Raji (cell line): ENCODE measurements around the gene SLC28A1.

Source experiments
- POLR2A ChIP-seq: IDR thresholded peaks from 2 replicates; pipeline ENCODE4 v1.6.1; 2011; ENCODE audit warnings: low read depth, low read length, control low read depth; ENCODE audit not compliant: insufficient read depth

The SLC28A1 gene

DNA sequence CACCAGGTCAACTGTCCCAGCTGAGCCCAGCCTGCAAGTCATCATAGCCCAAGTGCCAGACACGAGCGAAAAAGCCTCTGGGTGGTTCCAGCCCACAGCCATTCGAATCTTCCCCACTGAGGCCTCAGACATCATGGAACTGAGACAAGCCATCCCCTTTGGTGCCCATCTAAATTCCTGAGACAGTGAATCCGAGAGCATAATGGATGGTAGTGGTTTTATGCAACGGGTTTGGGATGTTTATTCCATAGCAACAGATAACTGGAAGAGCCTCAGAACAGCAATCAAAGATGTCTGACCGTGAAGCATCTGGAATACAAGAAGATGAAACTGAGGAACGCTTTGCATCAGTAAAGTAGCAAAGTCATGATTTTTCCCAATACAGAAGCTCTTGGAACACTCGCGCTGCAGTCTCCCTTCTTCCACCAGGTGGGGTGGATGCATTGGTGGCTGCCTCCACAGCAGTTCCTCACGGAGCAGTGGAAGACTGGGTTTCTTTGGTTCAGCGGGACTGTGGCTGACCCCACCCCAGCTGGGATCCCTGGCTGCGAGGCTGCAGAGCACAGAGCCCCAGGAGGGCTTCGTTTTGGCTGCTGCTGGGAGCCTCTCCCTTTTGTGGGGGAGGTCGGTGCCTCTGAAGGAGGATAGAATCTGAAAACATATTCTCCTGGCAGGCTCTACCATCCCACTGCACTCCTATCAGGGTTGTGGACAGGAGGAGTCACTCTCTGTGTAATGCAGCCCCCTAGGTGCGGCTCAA, 70.8 kb downstream of the SLC28A1 start:
- TF ChIP-seq POLR2A = no peak

DNA sequence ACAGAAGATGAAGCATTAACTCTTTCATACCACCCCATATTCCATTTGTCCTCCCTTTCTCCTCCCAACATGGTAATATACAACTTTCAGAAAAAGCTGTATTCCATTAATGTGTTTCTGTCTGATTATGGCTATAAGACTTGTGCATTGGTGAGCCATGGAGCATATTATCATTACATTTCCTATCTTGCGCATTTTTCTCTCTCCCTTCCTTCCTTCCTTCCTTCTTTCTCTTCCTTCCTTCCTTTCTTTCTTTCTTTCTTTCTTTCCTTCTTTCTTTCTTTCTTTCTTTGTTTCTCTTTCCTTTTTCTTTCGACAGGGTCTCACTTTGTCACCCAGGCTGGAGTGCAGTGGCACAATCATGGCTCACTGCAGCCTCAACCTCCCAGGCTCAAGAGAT, 71.7 kb downstream of the SLC28A1 start:
- TF ChIP-seq POLR2A = no peak

DNA sequence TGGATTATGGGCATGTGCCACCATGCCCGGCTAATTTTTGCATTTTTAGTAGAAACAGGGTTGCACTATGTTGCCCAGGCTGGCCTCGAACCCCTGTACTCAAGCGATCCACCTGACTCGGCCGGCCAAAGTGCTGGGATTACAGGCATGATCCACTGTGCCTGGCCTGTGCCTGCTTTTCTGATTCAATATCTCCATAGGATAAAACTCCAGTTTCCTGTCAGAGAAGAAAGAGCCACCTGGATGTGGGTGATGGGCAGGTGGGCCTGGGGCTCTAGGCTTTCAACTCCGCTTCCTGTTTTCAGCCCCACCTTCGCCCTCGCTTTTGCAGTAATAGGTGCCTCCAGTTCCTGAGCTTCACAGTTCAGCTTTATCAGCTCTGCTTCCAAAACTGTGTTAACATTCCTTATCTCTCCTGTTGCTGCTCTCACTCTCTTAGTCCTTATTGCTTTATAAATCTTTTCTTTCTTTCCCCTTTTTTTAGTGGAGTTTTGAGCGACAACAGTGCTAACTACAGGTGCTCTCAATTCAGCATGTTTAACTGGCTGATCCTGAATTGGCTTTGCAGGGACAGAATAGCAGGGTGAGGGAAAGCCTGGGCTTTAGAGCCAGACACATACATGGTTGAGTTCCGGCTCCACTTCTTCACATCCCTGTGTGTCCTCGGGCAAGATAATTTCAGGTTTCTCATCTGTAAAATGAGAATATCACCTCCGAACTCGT, 76.1 kb downstream of the SLC28A1 start:
- TF ChIP-seq POLR2A = no peak

DNA sequence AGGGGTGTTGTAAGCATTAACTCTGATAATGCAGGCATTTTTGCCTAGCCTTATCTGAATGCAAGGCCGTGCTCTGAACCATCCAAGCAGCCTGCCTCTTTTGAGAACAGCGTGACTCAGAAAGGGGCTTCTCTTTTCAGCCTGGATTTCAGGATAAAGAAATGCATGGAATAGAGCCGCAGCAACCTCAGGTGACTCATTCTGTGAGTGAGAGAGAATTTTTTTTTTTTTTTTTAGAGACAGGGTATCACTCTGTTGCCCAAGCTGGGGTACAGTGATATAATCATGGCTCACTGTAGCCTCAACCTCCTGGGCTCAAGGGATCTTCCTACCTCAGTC, 76.6 kb downstream of the SLC28A1 start:
- no peak for TF ChIP-seq POLR2A

DNA sequence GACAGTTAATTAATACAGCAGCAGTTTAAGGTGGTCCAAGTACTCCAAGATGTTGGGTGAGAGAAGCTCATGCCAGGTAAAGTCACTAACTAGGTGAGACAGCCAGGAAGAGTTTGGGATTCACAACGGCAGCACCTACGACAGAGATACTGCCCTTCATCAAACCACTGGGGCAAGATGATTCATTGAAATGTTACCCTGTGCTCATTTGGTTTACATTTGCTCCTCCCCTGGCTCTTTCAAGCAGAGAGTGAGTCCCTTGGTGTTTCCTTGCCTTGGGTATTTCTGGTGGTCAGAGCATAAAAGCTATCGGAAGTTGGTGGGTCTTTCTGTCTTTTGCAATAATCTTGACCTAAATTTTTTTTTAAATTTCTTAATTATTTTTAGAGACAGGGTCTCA, 77.2 kb downstream of the SLC28A1 start:
- no peak for TF ChIP-seq POLR2A

DNA sequence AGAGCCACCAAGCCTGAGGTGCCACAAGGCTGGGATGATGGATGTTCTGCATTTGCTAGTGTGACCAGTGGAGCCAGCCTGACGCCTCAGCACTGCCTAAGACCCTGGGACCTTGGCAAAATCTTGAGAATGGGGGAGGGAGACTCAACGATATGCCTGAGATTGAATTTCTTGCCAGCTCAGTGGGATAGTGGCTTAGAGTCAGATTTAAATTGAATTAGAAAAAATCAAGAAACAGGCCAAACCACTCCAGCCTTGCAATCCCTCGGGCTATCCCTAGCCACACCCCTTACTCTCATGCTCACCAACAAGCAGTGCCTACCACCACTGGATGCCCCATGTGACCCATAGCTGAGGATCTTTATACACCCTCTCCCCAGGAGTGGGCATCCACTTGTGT, 78.5 kb downstream of the SLC28A1 start:
- no peak for TF ChIP-seq POLR2A

DNA sequence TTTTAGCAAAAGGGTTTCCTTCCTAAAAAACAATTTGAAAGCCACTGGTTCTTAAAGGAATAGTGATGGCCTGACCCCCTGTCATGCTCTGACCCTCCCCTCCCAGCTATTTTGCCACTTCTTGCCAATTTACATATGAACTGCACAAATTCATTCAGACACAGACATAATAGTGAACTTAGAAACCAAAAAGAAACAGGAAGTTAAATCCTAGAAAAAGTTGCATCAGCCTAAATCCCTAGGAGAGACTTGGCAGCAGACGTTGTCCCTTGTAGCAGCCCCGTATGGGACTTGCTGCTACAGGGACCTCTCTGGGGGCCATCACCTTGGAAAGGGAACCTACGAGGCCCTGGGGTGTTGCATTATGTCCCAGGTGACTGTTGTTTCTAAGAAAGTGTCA, 82.9 kb downstream of the SLC28A1 start:
- TF ChIP-seq POLR2A = no peak

DNA sequence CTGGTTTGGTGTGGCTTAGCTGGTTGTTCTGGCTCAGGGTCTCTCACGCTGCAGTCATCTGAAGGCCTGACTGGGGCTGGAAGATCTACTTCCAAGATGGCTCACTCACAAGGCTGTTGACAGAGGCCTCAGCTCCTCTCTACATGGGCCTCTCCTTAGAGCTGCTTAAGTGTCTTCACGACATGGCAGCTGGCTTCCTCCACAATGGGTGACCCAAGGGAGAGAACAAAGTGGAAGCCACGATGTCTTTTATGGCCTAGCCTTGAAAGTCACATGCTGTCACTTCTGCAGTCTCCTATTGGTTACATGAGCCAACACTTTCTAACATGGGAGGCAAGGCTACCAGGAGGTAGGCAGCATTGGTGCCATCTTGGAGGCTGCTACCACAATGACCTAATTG, 83.8 kb downstream of the SLC28A1 start:
- no peak for TF ChIP-seq POLR2A

DNA sequence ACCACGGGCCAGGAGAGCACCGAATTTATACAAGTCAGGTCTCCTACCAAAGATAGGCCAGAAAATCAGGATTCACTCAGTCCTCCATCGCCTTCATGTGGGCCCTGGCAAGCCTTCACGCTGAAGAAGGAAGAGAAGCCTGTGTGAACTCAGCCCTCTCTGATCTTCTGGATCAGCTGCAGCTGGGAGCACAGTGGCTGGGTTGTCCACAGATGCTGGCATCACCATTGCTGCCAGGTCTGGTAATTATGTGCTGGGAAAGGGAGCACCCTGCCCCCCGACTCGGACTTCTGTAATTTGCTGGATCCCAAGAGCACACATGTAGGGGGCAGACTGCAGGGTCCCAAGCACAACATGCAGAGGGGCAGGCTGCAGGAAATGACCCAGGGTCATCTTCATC, 84.8 kb downstream of the SLC28A1 start:
- TF ChIP-seq POLR2A = no peak

DNA sequence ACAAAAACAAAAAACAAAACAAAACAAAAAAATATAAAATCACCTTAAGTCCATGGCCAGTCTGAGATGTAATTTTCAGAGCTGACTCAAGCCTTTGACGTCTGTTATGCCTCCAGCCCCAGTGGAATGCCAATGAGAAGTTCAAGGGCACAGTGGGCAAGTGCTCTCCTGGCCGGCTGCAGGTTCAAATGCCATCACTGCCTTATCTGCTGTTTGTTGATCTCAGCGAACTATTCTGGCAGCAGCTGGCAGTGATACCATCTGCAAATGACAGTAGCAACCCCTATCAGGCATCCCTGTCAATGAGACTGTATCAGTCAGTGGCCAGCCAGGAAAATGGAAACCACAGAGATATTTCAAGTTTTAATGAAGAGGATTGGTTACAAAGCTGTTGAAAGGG, 86.4 kb downstream of the SLC28A1 start:
- no peak for TF ChIP-seq POLR2A

DNA sequence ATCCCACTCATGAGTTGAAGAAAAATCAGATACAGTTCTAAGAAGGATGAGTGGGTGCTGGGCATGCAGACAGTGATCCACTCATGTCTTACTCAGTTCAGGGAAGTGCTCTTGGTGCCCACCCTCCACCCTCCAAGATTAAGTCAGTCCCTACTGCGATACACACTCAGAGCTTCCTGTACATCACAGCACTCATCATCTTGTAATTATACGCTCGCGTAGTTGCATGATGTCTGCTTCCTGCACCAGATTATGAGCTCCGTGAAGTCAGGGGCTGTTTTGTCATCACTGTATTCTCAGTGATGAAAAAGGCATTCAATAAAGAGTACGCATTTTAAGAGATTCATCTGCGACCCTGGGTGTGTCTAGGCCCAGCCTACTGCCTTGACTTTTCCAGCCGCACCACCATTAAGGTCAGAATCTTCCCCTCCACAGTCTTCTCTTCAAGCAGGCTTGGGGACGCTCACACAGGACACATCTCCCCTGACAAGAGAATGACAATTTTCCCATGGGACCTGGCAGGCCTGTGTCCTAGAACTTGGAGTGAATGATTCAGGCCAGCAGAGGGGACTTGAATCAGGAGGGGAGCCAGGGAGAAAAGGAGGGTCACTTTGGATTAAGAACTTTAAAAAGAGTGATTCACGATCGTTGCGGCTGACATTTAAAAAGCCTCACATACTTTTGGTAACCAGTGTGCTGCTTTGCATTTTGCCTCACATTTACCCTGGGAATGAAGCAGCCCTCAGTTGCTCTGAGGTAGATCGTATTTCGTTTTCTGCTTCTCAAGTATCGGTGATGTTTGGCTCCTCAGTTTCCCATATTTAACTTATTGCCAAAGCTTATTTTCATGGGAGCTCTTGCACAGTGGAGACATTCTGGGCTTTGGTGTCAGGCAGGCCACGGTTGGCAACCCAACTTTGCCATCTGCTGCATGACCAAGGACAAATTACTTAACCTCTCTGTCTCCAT, 89.3 kb downstream of the SLC28A1 start:
- TF ChIP-seq POLR2A = no peak

DNA sequence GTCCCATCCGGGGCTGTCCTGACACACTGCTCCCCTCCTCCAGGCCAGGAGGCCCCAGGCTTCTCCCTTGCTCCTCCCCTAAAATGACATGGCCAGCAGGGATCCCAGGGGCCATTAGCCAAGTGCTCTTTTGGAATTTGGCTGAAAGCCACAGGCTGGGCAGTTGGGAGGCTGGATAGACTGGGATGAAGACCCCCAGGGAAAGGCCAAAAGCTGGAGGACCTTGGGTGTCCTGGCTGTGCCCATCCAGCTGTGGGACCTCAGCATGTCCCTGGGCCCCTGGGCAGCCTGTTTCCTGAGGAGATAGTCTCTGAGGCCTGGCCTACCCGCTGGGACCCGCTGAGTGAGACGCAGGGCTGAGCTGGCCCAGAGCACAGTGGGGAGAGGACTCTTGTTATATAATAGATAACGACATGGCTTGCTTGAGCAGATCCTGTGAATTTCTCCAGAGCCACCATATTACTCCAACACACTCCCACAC, 91.4 kb downstream of the SLC28A1 start:
- TF ChIP-seq POLR2A = no peak

DNA sequence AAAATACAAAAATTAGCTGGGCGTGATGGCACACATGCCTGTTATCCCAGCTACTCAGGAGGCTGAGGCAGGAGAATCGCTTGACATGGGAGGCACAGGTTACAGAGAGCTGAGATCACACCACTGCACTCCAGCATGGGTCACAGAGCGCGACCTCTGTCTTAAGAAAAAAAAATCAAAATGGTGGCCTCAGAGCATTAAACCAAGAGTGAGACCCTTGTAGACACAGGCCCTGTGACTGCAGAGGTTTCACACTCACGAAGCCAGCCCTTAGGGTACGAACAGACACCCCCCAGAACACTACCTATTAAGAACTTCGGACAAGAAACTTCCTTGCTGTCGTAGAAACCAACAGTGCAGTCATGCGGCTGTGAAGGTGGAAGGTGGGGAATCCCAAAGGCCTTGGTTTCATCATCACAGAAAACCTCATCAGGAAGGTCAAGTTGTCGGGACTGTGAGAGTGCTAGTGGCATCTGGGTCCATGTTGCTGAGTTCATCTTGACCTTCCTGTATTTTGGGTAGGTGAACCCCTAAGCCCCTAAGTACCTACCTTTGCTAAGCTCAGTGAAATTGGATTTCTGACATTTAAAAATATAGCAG, 92.4 kb downstream of the SLC28A1 start:
- TF ChIP-seq POLR2A = no peak

DNA sequence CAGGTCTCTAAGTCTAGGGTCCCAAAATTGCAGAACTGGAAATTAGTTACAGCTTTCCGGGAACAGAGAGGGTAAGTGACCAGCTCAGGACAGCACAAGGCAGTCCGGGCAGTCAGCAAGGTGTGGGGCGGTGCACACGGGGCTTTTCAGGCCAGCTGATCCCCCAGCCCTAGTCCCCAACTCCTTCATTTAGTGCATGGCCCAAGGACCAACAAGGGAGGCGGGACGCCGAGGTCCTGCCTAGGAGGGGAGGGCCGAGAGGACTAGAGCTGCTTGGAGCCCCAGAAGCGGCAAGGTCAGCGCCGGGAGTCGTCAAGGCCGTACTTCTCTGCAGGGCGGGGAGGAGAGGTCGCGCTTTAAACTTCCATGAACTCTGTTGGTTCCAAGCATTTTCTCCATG, 95.2 kb downstream of the SLC28A1 start:
- TF ChIP-seq POLR2A = no peak
